Heart left ventricle (tissue), 16 donors: ENCODE data around the gene ABCC8. TPM values are rescaled to one million over a fixed set of nuclear protein-coding genes. Genes with fewer than 3 reads are reported as not detected.

Experiments
- ATAC-seq, 4 donors: fragments of 200-7000 bp; cut with Tn5 transposase; one replicate each; pipeline ENCODE4 v1.9.1; 2020 to 2022; ENCODE audit warnings: moderate library complexity in 4 of 4, mild to moderate bottlenecking in 3 of 4, moderate number of reproducible peaks in 1 of 4
- DNase-seq, 5 donors: peaks; one replicate each; pipeline ENCODE4 v3.0.0-alpha.2; 2020
- H3K27ac ChIP-seq, 12 donors: fragments of 200-600 bp; sonication (generic) in 4 of 12; one replicate each; pipeline versions ENCODE4 v1.5.0 to v1.8.0; 2016 to 2022; ENCODE audit warnings: mild to moderate bottlenecking in 2 of 12
- H3K27me3 ChIP-seq, 9 donors: fragments of 200-600 bp; sonication (generic) in 2 of 9; one replicate each; pipeline versions ENCODE4 v1.5.1 to v1.8.0; 2016 to 2022; ENCODE audit warnings: mild to moderate bottlenecking in 3 of 9
- H3K36me3 ChIP-seq, 9 donors: fragments of 200-600 bp; sonication (generic) in 2 of 9; one replicate each; pipeline versions ENCODE4 v1.5.0 to v1.8.0; 2018 to 2022; ENCODE audit warnings: mild to moderate bottlenecking in 2 of 9
- H3K4me1 ChIP-seq, 12 donors: fragments of 200-600 bp; sonication (generic) in 4 of 12; one replicate each; pipeline versions ENCODE4 v1.5.0 to v1.8.0; 2016 to 2022; ENCODE audit warnings: mild to moderate bottlenecking in 3 of 12
- H3K4me3 ChIP-seq, 12 donors: fragments of 200-600 bp; sonication (generic) in 4 of 12; one replicate each; pipeline versions ENCODE4 v1.5.0 to v1.8.0; 2017 to 2022; ENCODE audit warnings: mild to moderate bottlenecking in 9 of 12, moderate library complexity in 4 of 12
- H3K9me3 ChIP-seq, 12 donors: fragments of 200-600 bp; sonication (generic) in 4 of 12; one replicate each; pipeline versions ENCODE4 v1.5.0 to v1.8.0; 2016 to 2022; ENCODE audit warnings: mild to moderate bottlenecking in 1 of 12
- POLR2A ChIP-seq, 2 donors: fragments of 450-650 bp; IDR thresholded peaks; one replicate each; pipeline ENCODE4 v1.6.1; 2017; ENCODE audit warnings: antibody characterized with exemption in 2 of 2, mild to moderate bottlenecking in 2 of 2, moderate library complexity in 2 of 2
- WGBS, 4 donors: extraction: QIAGEN DNeasy Blood & Tissue Kit in 2 of 4; methylation state at CpG; one replicate each; pipeline versions ENCODE4 v1.1.5 to v1.1.7; 2013 to 2018; 5-methylcytosine and 5-hydroxymethylcytosine counted together
- intact Hi-C, 10 donors: fragments of 100-400 bp; cut with DNase I; formaldehyde crosslinking; loops; one replicate each; pipeline versions ENCODE4 v1.11.1 to v1.14.2; 2022
- polyA plus RNA-seq, 2 donors: library from polyadenylated mRNA; stranded (reverse); fragments of 200-250 nt; gene quantifications; one replicate each; pipeline ENCODE4 v1.2.3, GENCODE V29; 2013
- total RNA-seq, 9 donors: library from RNA; depleted of rRNA in 2 of 9; stranded (reverse); fragments of >200 nt in 2 of 9; fragmentation: NEBNext Ultra II Directional in 3 of 9; extraction: Animal tissue kit (Norgen Biotek cat#: 25700) in 3 of 9; gene quantifications; one replicate each; pipeline versions ENCODE4 v1.1.0 to v1.2.4, GENCODE V29; 2016 to 2023
- TF ChIP-seq, protein P1 (sequence below), 12 donors: fragments of 200-600 bp; sonication (generic) in 4 of 12; IDR thresholded peaks; one replicate each; pipeline versions ENCODE4 v1.5.0 to v1.8.0; 2018 to 2022; ENCODE audit warnings: antibody characterized with exemption in 12 of 12, mild to moderate bottlenecking in 5 of 12
- donor health status: ischemic (EF 13 %, LVEDD 7.1; RV severe dilation, severe dysfunction).
- donor health status: healthy with polysubstance abuse.
- donor health status: DM: no; HTN: yes; CAD: no.
- donor health status: DM: no; HTN: no; CAD: no.
- donor health status: ischemic (EF 25% LVEDD 6.9; RV normal size, moderate dysfunction).
- donor health status: ischemic (EF 25% LVEDD 5.7; RV mildly dilated, moderate dysfunction).
- donor health status: healthy.
- donor health status: DM: yes; HTN: yes; CAD: no.
- donor health status: ischemic (EF 35%, LVEDD 5.7; RV mildly dilated, moderate dysfunction).
- donor health status: nonischemic (EF 11% LVEDD 7.7; RV severe dilation, severe dysfunction).
- donor health status: DM: yes; HTN: yes; CAD: no.
- donor health status: PGD.
- donor health status: ischemic (EF 29% LVEDD 5.4; RV normal size, mild dysfunction).
- donor health status: nonischemic (EF 23%, LVEDD 6.1; RV moderate dilation, normal function).

ABCC8 gene
- total and polyA plus RNA-seq, 11 donors, result 0.69 to 9.6 (median 3.6) TPM

DNA sequence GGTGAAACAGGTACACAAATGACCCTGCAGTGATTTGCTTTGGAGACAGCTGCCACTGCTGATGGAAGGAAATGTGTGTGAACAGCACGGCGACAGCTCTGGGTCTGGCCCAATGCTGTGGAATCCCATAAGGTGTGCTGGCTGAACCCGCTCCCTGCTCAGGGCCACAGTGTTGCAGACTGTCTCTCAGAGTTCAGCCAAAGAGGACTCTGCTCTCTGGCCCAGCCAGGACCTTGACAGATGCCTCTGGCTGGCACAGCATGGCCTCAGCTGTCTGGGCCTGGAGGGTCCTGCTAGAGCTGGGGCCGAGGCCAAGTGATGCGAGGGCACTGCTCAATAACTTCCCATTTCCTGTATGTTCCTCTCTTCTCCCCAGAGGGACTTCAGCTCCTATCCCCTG, 5.3 kb upstream of the ABCC8 start:
- WGBS, 4 donors, result 71 to 86% (median 84%) methylated on average over 4 to 5 of the region's 5 CpGs
- peaks cover 0 to 8% (median 0%) of the 10 kb centered on the region in 12 donors for H3K4me1 ChIP-seq
- DNase-seq, result no peak
- peaks cover 0 to 6% (median 0%) of the 10 kb centered on the region in 12 donors for H3K9me3 ChIP-seq
- no peaks in the 10 kb centered on the region for H3K36me3 ChIP-seq
- H3K27me3 ChIP-seq, result peaks cover 0 to 26% (median 4%) of the 10 kb centered on the region in 9 donors
- H3K4me3 ChIP-seq, result no peak overlapping the region
- intact Hi-C loops, result no loop called here
- H3K27ac ChIP-seq, result no peak overlapping the region
- no peak for ATAC-seq
- no peak for TF ChIP-seq POLR2A (IDR thresholded peaks at IDR 0.05)
- TF ChIP-seq, protein P1, sequence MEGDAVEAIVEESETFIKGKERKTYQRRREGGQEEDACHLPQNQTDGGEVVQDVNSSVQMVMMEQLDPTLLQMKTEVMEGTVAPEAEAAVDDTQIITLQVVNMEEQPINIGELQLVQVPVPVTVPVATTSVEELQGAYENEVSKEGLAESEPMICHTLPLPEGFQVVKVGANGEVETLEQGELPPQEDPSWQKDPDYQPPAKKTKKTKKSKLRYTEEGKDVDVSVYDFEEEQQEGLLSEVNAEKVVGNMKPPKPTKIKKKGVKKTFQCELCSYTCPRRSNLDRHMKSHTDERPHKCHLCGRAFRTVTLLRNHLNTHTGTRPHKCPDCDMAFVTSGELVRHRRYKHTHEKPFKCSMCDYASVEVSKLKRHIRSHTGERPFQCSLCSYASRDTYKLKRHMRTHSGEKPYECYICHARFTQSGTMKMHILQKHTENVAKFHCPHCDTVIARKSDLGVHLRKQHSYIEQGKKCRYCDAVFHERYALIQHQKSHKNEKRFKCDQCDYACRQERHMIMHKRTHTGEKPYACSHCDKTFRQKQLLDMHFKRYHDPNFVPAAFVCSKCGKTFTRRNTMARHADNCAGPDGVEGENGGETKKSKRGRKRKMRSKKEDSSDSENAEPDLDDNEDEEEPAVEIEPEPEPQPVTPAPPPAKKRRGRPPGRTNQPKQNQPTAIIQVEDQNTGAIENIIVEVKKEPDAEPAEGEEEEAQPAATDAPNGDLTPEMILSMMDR (IDR thresholded peaks at IDR 0.05), result no peak

DNA sequence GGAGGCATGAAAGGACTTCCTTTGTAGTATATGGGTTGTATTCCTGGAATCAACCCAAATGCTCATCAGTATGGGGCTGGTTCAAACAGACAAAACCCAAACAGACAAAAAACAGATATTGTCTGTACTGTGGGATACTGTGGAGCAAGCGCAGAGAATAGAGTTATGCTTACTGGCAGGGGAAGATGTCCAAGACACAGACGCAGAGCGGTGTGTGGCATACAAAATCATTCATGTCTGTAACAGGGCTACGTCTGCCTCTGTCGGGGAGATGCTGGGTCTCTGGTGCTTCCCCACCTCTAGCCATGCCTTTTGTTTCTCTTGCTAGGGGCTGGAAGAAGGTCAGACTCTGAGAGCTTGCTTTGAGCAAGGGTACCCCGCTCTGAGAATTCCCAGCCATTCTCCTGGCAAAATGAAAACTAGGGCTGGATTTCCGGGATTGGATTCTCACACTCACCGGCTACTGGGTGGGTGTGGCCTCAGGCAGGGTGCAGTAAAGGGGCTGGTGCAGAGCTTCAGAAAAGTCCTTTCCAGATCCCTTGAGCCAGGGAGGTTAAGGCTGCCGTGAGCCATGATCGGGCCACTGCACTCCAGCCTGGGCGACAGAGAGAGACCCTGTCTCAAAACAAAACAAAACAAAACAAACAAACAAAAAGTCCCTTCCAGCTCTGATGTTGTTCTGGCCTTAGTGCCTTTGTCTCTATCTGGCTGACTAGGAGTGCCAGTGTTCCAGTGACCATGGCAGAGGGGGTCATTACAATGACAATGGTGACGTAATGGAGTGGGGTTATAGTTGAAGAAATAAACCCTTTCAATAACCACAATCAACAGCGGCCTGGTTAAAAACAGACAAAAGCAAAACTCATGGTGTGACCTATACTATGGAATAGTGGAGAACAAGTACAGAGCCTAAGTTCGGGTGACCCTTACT, 2.9 kb upstream of the ABCC8 start:
- Histone ChIP-seq H3K4me3 (peak overlapping the region in 4 of 12 donors; percentile 20 to 37 (median 26)), H3K9me3 (peaks cover 0 to 6% (median 0%) of the 10 kb centered on the region in 12 donors), H3K36me3 (no peaks in the 10 kb centered on the region), H3K4me1 (peaks cover 0 to 16% (median 0%) of the 10 kb centered on the region in 12 donors), H3K27me3 (peaks cover 0 to 44% (median 17%) of the 10 kb centered on the region in 9 donors), H3K27ac (no peak overlapping the region)
- intact Hi-C loops, result no loop called here
- DNase-seq (no peak), ATAC-seq (peak in 3 of 4 donors; percentile 65 to 75 (median 71))
- TF ChIP-seq POLR2A (IDR thresholded peaks at IDR 0.05), result no peak
- TF ChIP-seq, protein P1 (IDR thresholded peaks at IDR 0.05), result no peak
- WGBS, 4 donors, result 28 to 35% (median 30%) methylated on average over 13 to 14 of the region's 14 CpGs

DNA sequence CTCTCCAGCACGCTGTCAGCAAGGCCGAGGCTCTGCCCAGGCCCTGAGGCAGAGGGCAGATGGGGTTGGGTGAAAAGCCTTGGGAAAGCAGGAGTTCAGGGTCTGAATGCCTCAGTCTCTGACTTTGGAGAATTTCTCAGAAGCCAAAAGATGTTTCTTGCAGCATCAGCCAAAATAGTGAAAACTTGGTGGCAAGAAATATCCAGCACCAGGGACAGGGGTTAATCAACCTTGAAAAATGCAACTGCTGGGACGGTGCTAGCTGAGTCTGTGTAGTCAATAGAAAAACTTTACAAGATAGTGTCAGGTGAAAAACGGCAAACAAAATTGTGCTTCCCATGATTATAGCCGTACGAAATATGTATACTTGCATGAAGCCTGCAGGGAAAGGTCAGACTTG, 1.4 kb upstream of the ABCC8 start:
- no peaks in the 10 kb centered on the region for H3K9me3 ChIP-seq
- TF ChIP-seq POLR2A (IDR thresholded peaks at IDR 0.05), result no peak
- TF ChIP-seq, protein P1 (IDR thresholded peaks at IDR 0.05), result no peak
- no peak for ATAC-seq
- no peak overlapping the region for H3K27ac ChIP-seq
- H3K36me3 ChIP-seq, result no peaks in the 10 kb centered on the region
- H3K4me1 ChIP-seq, result peaks cover 0 to 16% (median 0%) of the 10 kb centered on the region in 12 donors
- H3K27me3 ChIP-seq, result peaks cover 0 to 53% (median 17%) of the 10 kb centered on the region in 9 donors
- 51 to 68% (median 55%) methylated on average over 6 of the region's 6 CpGs for WGBS, 4 donors
- DNase-seq, result no peak
- no peak overlapping the region for H3K4me3 ChIP-seq
- intact Hi-C loops, result no loop called here

DNA sequence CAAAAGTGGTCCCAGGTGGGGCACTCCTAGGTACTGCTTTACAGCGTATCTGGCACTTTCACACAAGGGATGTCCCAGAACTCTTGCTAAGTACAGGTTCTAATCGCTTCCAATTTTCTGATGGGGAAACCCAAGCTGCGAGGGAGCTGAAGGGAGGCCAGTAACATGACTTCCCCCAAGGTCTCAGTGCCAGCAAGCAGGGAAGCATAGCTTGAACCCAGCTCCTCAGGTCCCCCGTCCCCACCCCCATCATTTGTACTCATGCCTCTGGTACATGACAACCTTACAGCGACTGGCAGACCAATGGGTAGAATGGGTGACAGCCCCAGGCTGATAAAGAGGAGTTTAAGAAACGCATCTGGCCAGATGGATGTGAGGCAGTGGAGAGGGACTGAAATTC, 716 bp upstream of the ABCC8 start:
- peaks cover 0 to 53% (median 17%) of the 10 kb centered on the region in 9 donors for H3K27me3 ChIP-seq
- H3K27ac ChIP-seq, result no peak overlapping the region
- intact Hi-C loops, result no loop called here
- H3K36me3 ChIP-seq, result no peaks in the 10 kb centered on the region
- no peaks in the 10 kb centered on the region for H3K9me3 ChIP-seq
- peaks cover 0 to 16% (median 0%) of the 10 kb centered on the region in 12 donors for H3K4me1 ChIP-seq
- ATAC-seq (no peak), DNase-seq (no peak)
- 45 to 62% (median 55%) methylated on average over 6 of the region's 6 CpGs for WGBS, 4 donors
- H3K4me3 ChIP-seq, result no peak overlapping the region
- no peak for TF ChIP-seq POLR2A (IDR thresholded peaks at IDR 0.05)
- TF ChIP-seq, protein P1 (IDR thresholded peaks at IDR 0.05), result no peak
